Activated CD4-positive, alpha-beta T cell treated with anti-CD3 and anti-CD28 coated beads, Interleukin-2, amount 50 U/mL, for 24 hours (primary cell): Measurements from ENCODE around the gene REV1.
"Not testable (repeated sequence)": the region's sequence is repeated elsewhere in the genome, so short reads cannot be mapped to it uniquely, and the experiment has no call there.

Experiments used
- DNase-seq, 2 donors: peaks; one replicate each; pipeline ENCODE4 v3.0.0-alpha.2; 2020; ENCODE audit warnings: low read depth in 1 of 2, low spot score in 1 of 2

REV1 gene

DNA sequence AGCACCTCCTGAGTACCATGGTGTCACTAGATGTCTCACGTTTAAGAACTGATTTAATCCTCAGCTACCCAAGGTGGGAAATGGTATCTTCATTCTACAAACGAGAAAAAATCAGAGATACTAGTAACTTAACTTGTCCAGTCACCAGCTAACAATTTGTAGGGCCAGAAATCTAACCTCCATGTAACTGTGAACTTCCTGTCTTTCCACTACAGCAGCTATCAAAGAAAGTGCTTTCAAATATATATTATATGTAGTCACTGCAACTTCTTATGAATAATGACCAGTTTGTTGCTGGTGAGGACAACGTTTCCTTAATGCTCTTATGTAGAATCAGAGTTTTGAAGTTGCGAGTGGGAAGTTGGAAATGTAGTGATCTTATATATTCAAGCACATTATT, 1.9 kb downstream of the REV1 start:
- DNase-seq = no peak

DNA sequence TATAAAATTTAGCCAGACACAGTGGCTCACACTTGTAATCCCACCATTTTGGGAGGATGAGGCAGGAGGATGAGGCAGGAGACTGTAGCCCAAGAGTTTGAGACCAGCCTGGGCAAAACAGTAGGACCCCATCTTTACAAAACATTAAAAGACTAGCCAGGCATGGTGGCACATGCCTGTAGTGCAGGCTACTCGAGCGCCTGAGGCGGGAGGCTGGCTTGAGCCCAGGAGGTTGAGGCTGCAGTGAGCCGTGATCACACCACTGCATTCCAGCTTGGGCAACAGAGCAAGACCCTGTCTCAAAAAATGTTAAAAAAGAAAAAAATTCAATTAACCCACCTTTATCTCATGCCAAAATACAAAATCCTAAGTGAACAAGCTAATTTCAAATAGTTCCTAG, 4.0 kb downstream of the REV1 start:
- no peak for DNase-seq

DNA sequence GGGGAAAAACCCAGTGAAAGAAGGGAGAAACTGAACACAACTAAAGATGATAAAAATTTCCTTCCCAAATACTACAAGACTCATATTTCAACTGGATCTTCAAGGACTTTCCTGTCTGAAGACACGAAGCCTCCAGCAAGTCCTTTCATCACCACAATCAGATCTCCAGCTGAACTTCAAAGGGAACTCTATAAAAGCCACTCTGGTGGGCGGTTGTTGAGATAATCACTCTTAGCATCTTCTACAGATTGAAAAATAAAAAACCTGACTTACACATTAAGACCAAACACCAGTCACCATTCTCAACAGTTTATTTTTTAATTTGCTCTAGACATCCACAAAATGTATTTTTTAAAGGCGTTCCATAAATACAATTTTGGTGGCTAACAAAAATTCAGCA, 4.4 kb downstream of the REV1 start:
- no peak for DNase-seq

DNA sequence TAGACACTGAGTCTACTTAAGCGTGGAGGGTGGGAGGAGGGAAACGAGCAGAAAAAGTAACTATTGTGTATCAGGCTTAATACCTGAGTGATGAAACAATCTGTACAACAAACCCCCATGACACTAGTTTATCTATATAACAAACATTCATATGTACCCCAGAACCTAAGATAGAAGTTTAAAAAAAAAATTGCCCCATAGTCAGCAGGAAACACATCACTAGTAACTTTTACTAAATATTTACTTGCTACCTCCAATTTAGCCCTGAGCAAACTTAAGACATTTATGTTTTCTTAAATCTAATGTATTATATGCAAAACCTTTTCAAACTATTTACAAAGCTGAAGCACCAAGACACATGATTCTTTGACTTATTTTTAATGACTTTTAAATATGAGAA, 5.6 kb downstream of the REV1 start:
- DNase-seq = no peak

DNA sequence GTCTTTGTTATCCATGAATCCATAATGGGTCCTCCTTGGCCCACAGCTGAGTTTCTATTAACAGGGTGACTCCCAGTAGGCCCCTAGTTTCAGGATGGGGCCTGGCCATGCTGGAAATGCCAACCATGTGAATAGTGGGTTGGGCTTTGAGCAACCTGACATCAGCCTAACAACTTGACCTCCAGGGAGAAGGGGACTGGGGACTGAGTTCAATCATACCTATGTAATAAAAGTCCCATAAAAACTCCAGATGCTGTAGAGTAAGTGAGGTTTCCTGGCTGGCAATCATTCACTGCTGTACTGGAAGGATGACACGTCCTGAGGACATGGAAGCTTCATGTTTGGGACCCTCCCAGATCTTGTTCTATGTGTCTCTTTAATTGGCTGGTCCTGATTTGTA, 7.9 kb downstream of the REV1 start:
- DNase-seq = no peak

DNA sequence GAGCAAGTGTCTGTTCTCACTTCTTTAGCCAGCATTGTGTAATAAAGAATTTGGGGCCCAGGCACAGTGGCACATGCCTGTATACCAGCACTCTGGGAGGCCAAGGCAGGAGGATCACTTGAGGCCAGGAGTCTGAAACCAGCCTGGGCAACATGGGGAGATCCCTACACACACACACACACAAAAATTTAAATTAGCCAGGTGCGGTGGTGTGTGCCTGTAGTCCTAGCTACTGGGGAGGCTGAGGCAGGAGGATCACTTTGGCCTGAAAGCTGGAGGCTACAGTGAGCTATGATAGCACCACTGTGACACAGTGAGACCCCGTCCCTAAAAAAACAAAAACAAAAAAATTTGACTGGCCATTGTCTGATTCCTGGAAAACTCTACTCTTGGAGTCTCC, 8.3 kb downstream of the REV1 start:
- DNase-seq = no peak

DNA sequence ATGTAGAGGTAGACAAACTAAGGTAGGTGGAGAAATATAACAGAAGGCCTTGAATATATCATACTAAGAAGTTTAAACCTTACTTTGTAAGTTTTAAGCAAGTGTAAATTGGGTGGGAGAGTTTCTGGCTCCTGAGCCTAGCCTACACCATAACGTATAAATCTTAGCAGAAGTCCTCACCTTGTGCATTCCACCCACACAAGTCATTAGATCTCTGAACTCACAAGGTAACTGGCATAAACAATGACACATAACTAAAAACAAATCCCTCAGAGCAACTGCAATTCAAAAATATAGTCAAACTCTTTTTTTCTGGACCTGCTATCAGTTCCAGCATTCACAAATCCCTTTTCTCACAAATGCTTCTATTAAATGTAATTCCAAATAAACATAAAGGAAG, 9.4 kb downstream of the REV1 start:
- DNase-seq = no peak

DNA sequence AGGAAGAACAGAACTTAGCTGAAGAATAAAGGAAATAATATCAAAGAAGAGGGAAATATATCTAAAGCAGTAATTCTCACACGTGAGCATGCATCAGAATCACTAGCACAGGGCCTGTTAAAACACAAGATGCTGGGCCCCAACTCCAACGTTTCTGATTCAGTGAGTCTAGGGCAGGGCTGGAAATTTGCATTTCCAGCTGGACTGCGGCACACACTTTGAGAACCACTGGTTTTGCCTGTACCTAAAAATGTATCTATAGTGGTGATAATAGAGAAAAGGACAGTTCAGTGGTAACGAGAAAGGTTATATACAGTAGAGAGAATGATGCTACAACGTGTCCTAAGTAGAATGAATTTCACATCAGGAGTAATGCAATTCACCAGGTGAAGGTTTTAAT, 11.2 kb downstream of the REV1 start:
- DNase-seq = no peak

DNA sequence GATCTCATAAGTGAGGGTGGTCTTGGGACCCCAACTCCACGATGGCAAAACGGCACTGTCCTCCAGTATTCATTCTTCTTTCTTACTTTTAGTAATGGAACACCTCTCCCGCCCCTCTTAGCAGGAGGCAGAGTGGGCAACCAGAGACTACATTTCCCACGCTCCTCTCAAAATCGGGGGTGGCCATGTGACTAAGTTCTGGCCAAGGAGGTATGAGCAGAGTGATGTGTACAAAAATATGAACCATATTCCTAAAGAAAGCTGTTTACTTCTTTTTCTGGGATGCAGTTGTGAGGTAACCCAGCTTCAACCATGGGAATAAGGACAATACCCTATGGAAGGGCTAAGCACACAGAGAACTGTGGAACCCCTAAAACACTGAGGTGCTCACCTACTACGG, 12.8 kb downstream of the REV1 start:
- DNase-seq = no peak

DNA sequence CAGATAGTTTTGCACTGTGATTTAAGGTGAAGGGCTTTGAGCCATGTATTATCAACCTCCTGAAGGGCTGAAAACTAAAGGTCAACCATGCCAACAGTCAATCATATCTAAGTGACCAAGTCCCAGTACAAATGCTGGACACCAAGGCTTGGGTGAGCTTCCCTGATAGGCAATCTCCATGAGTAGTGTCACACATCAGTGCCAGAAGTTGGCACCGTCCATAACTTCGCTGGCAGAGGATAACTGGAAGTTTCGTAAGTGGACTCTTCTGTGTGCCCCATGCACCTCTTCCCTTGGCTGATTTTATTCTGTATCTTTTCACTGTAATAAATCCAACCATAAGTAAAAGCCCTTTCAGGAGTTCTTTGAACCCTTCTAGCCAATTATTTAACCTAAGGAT, 13.2 kb downstream of the REV1 start:
- no peak for DNase-seq

DNA sequence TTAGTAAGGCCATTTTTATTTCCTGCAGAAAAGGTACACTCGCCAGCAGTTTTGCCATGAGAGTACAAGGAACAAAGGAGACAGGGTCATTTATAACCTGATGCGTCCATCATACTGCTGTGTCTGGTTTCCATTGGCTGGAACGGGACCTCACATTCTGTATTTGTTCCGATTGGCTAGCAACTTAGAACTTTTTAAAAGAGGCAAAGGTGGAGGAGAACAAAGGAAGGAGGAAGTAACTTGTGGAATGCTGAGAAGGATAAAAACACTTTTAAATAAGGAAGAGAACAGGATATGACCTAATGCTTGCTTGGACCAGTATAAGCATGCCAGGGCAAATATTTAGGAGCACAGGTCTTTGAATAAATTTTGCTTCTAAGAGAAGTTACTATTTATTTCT, 14.7 kb downstream of the REV1 start:
- DNase-seq = not testable (repeated sequence)

DNA sequence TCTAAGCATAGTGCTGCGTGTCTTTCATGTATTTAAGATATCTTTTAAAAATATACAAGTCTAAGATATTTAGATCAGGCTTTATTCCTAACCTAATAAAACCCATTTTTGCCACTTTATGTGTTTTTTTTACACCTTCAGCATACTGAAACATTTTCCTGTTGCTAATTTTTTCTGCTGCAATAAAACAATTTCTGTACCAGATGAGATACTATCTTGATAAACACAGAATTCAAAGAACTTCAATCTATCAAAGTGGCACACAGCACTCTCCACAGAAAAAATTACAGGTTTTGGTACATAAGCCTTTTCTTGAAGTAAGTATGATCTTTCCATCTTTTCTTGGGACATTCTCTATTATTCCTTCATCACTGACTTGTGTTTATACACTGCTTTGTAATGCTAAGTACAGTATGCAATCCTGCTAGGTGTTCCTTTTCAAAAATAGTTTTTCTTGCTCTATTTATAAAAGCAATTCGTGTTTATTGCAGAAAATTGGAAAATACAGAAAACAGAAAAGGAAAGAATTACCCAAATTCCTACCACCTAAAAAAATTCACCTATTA, 16.2 kb downstream of the REV1 start:
- DNase-seq = no peak

DNA sequence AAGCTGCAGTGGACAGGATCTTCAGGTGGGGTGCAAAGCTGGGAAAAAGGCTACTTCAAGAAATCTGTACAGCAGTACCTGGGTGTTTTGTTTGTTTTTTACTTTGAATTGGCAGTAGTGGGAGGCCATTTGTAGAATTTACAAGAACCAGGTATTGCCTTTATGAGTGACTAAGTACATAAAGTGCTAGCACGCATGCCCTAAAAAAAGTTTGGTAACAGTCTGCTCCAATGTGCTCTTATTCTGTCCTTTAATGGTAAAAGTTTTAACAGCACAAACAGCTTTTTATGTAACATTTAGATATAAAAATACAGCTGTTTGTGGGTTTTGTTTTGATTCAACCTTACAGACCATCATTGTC, 17.2 kb downstream of the REV1 start:
- no peak for DNase-seq

DNA sequence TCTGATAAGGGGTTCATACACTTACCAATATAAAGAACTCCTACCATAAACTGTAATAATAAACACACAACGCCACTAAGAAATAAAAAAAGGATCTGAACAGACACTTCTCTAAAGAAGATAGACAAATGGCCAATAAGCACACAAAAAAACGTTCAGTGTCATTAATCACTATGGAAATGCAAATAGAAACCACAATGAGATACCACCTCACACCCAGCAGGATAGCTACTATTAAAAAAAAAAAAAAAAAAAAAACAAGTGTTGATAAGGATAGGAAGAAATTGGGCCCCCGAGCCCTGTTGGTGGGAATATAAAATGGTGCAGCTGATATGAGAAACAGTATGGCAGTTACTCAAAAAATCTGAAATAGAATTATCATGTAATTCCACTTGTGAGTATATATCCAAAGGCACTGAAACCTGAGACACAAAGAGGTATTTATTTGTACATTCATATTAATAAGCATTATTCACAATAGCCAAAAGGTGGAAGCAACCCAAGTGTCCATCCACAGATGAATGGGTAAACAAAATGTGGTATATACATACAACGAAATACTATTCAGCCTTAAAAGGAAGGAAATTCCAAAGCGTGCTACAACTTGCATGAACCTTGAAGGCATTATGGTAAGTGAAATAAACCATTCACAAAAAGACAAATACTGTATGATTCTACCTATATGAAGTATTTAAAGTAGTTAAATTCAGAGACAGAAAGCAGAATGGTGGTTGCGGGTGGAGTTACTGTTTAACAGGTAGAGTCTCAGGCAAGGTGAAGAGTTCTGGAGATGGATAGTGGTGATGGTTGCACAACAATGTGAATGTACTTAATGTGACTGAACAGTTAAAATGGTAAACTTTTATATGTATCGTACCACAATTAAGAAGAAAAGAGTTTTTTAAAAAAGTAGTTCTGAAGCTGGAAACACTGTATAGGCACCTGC, 17.9 kb downstream of the REV1 start:
- DNase-seq = no peak

DNA sequence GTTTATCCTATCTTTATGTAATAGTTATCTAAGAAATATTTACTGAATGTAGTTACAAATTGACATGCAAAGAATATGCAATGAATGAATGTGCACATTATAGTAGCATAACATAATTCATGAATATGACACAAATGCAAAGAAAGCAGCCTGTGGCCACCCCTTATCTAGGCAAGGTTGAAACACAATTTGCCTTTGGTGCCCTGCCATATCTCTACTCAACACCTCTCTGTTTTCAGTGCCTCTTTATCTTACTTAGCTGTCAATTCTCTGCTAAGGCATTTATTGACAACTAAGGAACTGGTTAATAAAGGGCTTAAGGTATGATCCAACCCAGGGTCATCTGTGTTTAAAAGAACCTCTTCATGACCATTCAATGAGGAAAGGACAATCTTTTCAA, 18.9 kb downstream of the REV1 start:
- no peak for DNase-seq

DNA sequence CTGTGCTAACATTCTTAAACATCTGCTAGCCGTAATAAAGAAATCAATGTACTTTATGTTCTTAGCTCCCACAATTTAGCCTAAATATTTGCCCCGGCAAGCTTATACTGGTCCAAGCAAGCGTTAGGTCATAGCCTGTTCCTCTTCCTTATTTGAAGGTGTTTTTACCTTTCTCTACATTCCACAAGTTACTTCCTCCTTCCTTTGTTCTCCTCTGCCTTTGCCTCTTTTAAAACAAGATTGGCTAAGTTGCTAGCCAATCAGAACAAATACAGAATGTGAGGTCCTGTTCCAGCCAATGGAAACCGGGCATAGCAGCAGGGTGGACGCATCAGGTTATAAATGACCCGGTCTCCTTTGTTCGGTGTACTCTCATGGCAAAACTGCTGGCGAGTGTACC, 19.4 kb downstream of the REV1 start:
- DNase-seq = not testable (repeated sequence)

DNA sequence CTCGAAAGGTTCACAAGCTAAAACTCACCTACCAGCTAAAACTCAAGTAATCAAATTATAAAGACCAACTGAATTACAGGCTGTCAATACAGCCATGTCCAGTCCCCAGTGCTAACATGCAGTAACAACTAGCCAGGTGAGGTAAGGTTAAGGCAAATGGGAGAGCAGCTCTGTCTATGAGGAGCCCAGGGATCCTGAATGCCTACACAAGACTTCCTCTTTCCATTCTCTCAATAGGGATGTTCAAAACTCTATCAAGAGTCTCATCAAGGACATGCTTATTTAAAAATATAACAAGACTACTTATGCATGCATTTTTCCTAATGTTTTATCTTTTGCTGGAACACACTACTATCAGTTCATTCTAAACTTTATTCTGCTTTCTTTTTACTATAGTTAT, 20.4 kb downstream of the REV1 start:
- DNase-seq = no peak

DNA sequence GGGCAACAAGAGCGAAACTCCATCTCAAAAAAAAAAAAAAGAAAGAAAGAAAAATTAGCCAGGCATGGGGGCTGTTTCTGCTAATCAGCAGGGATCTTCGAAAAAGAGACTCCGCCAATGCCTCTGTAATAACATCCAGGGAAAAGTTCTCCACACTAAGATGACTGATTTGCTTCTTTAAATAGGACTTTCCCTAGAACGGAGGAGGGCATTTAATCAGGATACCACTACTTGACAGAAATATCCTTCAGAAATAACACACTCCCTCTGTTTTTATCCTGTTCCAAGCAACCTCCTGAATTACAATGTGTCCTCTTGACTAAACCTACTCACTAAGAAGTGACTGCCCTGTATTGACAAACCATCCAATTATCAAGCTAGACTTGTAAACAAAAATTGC, 21.7 kb downstream of the REV1 start:
- DNase-seq = no peak

DNA sequence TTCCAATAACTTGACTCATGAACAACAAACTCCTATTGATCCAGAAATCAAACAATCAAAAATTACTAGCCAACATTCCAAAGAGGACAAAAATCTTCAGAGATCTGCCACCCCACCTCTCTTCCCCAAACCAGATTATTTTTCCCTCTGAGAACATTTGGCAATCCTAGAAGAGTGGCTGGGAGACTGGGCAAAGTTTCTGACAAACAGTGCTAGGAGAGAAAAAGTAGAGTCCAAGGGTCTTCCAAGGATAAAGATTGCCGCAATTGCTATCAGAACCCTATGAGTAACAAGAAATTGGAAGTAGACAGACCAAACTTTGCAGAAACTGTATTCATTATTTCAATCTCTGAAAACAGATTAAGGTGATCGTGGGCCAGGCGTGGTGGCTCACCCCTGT, 22.4 kb downstream of the REV1 start:
- DNase-seq = no peak

DNA sequence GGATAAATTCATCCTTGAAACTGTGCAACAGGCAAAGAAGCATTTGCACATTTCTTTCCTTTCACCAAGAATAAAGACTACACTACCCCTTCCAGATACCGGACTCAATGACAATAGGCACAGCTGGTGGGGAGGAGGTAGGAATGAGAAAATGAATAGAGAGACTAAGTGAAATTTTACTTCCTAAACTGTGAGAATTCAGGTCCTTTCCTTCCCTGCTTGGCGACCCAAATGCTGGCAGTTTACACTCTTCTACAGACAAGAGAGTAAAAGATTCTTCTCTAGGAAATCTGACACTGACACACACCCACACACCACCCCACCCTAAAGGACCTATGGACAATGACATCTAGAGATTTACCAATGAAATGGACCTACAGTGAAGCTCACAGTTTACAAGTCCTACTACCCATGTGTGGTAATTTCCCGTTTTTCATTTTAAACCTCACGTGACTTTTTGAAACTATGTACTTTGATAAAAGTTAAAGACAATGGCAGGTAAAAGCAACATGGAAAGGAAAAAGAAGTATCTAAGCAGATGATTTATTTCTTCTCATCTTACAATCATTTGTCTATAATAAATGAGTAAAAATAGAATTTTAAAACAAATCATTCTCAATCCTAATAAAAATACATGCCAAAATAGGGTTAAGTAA, 27.9 kb downstream of the REV1 start:
- DNase-seq = no peak

DNA sequence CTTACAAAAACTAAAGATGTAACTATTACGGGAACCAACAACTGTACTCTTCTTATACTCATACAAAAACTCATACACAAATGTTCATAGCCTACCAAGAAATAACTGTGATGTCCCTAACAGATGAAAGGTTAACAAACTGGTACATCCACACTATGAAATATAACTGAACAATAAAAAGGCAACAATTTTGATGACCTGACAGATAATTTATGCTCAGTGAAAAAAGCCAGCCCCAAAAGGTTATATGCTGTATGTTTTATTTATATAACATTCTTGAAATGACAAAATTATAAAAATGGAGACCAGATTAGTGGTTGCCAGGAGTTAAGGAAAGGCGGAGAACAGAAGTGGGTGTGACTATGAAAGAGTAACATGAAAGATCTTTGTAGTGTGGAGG, 31.3 kb downstream of the REV1 start:
- no peak for DNase-seq

DNA sequence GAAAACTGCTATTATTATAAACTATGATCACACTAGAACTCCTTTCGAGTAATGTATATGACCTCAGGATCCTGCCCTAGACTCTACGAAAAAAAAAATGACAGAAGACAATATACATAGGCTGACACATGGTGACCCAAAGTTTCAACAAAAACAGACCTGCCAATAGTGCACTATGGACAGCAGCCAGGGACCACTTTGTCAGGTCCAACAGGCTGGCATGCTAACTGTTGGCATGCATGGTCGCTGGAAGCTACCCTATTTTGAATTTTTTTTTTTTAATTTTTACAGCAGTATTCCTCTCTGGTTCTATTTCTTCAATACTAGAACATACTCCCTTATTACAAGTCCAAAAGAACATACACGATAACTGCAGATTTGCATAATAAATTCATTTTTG, 38.1 kb downstream of the REV1 start:
- DNase-seq = no peak

DNA sequence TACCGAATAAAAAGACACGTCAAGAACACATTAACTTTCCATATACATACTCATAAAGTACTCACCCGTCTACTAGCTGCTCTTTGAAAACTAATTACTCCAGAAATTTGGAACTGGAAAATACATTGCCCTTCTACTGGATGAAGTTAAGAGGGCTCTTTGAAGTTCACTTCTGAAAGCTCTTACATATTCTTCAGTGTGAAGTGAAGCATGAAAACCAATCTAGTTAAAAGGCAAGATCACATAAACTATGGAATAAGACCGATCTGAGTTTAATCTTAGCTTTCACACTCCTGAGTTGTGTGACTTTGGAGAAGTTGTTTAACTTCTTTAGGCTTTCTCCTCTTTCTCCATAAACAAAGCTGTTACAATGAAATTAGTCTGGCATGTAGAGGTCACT, 38.5 kb downstream of the REV1 start:
- DNase-seq = no peak
